WTC11 (cell line): ENCODE results near the gene TANGO2. TPM values are rescaled to one million over a fixed set of nuclear protein-coding genes. Genes with fewer than 3 reads are reported as not detected.

Experiments used
- ATAC-seq: fragments of 200-7000 bp; cut with Tn5 transposase; 2 replicates; pipeline ENCODE4 v1.10.0; 2021; ENCODE audit warnings: mild to moderate bottlenecking, moderate library complexity
- CTCF ChIA-PET: fragments of 300-600 bp; sonication (Branson Sonifier 250); formaldehyde crosslinking; loops from one replicate; lab custom pipeline; 2021; ENCODE audit warnings: antibody characterized with exemption; lab: Charles Lee
- POLR2A ChIA-PET: fragments of 350-600 bp; sonication (Branson Sonifier 250); formaldehyde crosslinking; loops from one replicate; lab custom pipeline; 2021; ENCODE audit warnings: antibody characterized with exemption; lab: Charles Lee
- DNase-seq: peaks from one replicate; pipeline ENCODE4 v3.0.0; 2021; ENCODE audit warnings: low spot score
- H3K27ac Mint-ChIP-seq: 2 replicates; pipeline ENCODE4 v1.8.0; 2021; ENCODE audit warnings: mixed read lengths
- H3K27me3 Mint-ChIP-seq: 2 replicates; pipeline ENCODE4 v1.8.0; 2021; ENCODE audit warnings: low read depth, mild to moderate bottlenecking, moderate library complexity, mixed read lengths
- H3K36me3 Mint-ChIP-seq: 2 replicates; pipeline ENCODE4 v1.8.0; 2021; ENCODE audit warnings: mixed read lengths
- H3K4me1 Mint-ChIP-seq: 2 replicates; pipeline ENCODE4 v1.8.0; 2022; ENCODE audit warnings: mixed read lengths
- H3K4me3 Mint-ChIP-seq: 2 replicates; pipeline ENCODE4 v1.8.0; 2021; ENCODE audit warnings: mild to moderate bottlenecking, moderate library complexity, mixed read lengths
- H3K9me3 Mint-ChIP-seq: 2 replicates; pipeline ENCODE4 v1.8.0; 2021; ENCODE audit warnings: mixed read lengths
- GABPB1 ChIP-seq: sonication (generic); formaldehyde crosslinking; IDR thresholded peaks from 2 replicates; pipeline ENCODE4 v1.8.1; 2023; ENCODE audit warnings: mild to moderate bottlenecking, missing genetic modification reagents
- MAX ChIP-seq: sonication (generic); formaldehyde crosslinking; IDR thresholded peaks from 2 replicates; pipeline ENCODE4 v1.8.0; 2022; ENCODE audit warnings: mild to moderate bottlenecking, missing genetic modification reagents
- MYBL2 ChIP-seq: sonication (generic); formaldehyde crosslinking; IDR thresholded peaks from 2 replicates; pipeline ENCODE4 v1.8.1; 2023; ENCODE audit warnings: mild to moderate bottlenecking, moderate library complexity, missing genetic modification reagents
- NFATC4 ChIP-seq: fragments of 250-450 bp; sonication (Bioruptor Pico); IDR thresholded peaks from 2 replicates; pipeline ENCODE4 v1.9.0; 2021; ENCODE audit warnings: mild to moderate bottlenecking
- TCF7 ChIP-seq: sonication (generic); formaldehyde crosslinking; IDR thresholded peaks from 2 replicates; pipeline ENCODE4 v1.8.0; 2022; ENCODE audit warnings: mild to moderate bottlenecking, low read depth, missing genetic modification reagents, moderate library complexity
- ZNF532 ChIP-seq: fragments of 250-450 bp; sonication (Bioruptor Pico); IDR thresholded peaks from 2 replicates; pipeline ENCODE4 v1.9.0; 2021; ENCODE audit warnings: mild to moderate bottlenecking, borderline replicate concordance
- microRNA-seq: library from miRNA; unstranded; fragments of <30 nt; microRNA quantifications from one replicate; pipeline ENCODE4 v1.2.0, GENCODE V29; 2022; ENCODE audit warnings: borderline number of aligned reads
- total RNA-seq: library from RNA; stranded (reverse); gene quantifications from 3 replicates; pipeline ENCODE4 v1.2.3, GENCODE V29; 2021
- TF ChIP-seq, protein P1 (sequence below): sonication (generic); formaldehyde crosslinking; IDR thresholded peaks from 2 replicates; pipeline ENCODE4 v1.8.0; 2023; ENCODE audit warnings: missing genetic modification reagents
- TF ChIP-seq, protein P2 (sequence below): fragments of 250-450 bp; sonication (Bioruptor Pico); IDR thresholded peaks from 2 replicates; pipeline ENCODE4 v1.9.0; 2021; ENCODE audit warnings: mild to moderate bottlenecking

The TANGO2 gene
- total RNA-seq, 1 experiment from 2014 or later = 14.8 TPM

- H3K36me3 Mint-ChIP-seq = peaks cover 36% of the 10 kb centered on the region
- peak overlapping the region; percentile 45; the same call in 1 of the 2 replicates for H3K27ac Mint-ChIP-seq
- CTCF ChIA-PET = interaction anchor here (0.8 to 1.5 kb wide), 7 partner anchors 19 to 150 kb away, joined by 3 to 4 read pairs (median 3); partner anchors contain the start of gene DGCR8
- no peaks in the 10 kb centered on the region for H3K9me3 Mint-ChIP-seq
- DNase-seq = no peak
- peak overlapping the region; percentile 79 for H3K4me3 Mint-ChIP-seq
- POLR2A ChIA-PET = interaction anchor here (0.6 to 2.0 kb wide), 5 partner anchors 10 to 56 kb away, joined by 3 to 6 read pairs (median 5); no protein-coding TSS in a partner anchor
- H3K27me3 Mint-ChIP-seq = no peaks in the 10 kb centered on the region
- H3K4me1 Mint-ChIP-seq = peaks cover 13% of the 10 kb centered on the region
- peak; percentile 1; the same call in 1 of the 2 replicates for ATAC-seq
- TF ChIP-seq MAX (CRISPR knock-in tag) (no peak), TCF7 (CRISPR knock-in tag) (no peak), MYBL2 (no peak), NFATC4 (no peak), ZNF532 (CRISPR knock-in tag) (no peak), GABPB1 (no peak)
- TF ChIP-seq, protein P1, sequence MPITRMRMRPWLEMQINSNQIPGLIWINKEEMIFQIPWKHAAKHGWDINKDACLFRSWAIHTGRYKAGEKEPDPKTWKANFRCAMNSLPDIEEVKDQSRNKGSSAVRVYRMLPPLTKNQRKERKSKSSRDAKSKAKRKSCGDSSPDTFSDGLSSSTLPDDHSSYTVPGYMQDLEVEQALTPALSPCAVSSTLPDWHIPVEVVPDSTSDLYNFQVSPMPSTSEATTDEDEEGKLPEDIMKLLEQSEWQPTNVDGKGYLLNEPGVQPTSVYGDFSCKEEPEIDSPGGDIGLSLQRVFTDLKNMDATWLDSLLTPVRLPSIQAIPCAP (CRISPR knock-in tag) = no peak
- TF ChIP-seq, protein P2, sequence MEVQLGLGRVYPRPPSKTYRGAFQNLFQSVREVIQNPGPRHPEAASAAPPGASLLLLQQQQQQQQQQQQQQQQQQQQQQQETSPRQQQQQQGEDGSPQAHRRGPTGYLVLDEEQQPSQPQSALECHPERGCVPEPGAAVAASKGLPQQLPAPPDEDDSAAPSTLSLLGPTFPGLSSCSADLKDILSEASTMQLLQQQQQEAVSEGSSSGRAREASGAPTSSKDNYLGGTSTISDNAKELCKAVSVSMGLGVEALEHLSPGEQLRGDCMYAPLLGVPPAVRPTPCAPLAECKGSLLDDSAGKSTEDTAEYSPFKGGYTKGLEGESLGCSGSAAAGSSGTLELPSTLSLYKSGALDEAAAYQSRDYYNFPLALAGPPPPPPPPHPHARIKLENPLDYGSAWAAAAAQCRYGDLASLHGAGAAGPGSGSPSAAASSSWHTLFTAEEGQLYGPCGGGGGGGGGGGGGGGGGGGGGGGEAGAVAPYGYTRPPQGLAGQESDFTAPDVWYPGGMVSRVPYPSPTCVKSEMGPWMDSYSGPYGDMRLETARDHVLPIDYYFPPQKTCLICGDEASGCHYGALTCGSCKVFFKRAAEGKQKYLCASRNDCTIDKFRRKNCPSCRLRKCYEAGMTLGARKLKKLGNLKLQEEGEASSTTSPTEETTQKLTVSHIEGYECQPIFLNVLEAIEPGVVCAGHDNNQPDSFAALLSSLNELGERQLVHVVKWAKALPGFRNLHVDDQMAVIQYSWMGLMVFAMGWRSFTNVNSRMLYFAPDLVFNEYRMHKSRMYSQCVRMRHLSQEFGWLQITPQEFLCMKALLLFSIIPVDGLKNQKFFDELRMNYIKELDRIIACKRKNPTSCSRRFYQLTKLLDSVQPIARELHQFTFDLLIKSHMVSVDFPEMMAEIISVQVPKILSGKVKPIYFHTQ (CRISPR knock-in tag) = no peak
Measured at GRCh38 chr22:20116376-20116950, 95.6 kb downstream of the TANGO2 start.

Small RNAs within 50 kb of the gene (microRNA-seq; reads per million reads assigned to microRNA genes)
- 236 reads per million, percentile 76 among the genes with 10 or more reads in this experiment for gene MIR185
- gene MIR6816 = not detected

Other genes with a start within 250 kb of the TANGO2 start
- gene GNB1L, start 166.2 kb upstream of the TANGO2 start, total RNA-seq = 18.0 to 21.7 TPM (median 19.4 TPM) in 3 replicates
- gene RTL10, start 166.2 kb upstream of the TANGO2 start, total RNA-seq = 19.2 to 21.5 TPM (median 20.6 TPM) in 3 replicates
- gene COMT, start 79.3 kb upstream of the TANGO2 start, total RNA-seq = 30.8 to 38.0 TPM (median 36.1 TPM) in 3 replicates
- 15.9 to 18.8 TPM (median 18.8 TPM) in 3 replicates for gene TXNRD2, start 79.3 kb upstream of the TANGO2 start, total RNA-seq
- 58.3 to 65.4 TPM (median 61.3 TPM) in 3 replicates for gene ARVCF, start 4.3 kb upstream of the TANGO2 start, total RNA-seq
- gene DGCR8, start 59.1 kb downstream of the TANGO2 start, total RNA-seq = 39.5 to 55.0 TPM (median 41.2 TPM) in 3 replicates
- gene RANBP1, start 95.0 kb downstream of the TANGO2 start, total RNA-seq = 379 to 443 TPM (median 400 TPM) in 3 replicates
- gene TRMT2A, start 96.1 kb downstream of the TANGO2 start, total RNA-seq = 52.0 to 68.6 TPM (median 53.7 TPM) in 3 replicates
- gene ZDHHC8, start 110.7 kb downstream of the TANGO2 start, total RNA-seq = 72.3 to 79.7 TPM (median 77.6 TPM) in 3 replicates
- gene CCDC188, start 129.9 kb downstream of the TANGO2 start, total RNA-seq = not detected in 3 replicates
- 23.0 to 27.0 TPM (median 25.0 TPM) in 3 replicates for gene RTN4R, start 247.2 kb downstream of the TANGO2 start, total RNA-seq